ENCODE results near the gene LIG1. TPM values are rescaled to one million over a fixed set of nuclear protein-coding genes. Genes with fewer than 3 reads are reported as not detected.
"Not testable (repeated sequence)": the region's sequence is repeated elsewhere in the genome, so short reads cannot be mapped to it uniquely, and the experiment has no call there.

LIG1 gene
- total RNA-seq, 4 donors from 2014 or later: 3.7 to 9.2 (median 7.1) TPM

GRCh38 chr19:48102870-48103751 is 67.0 kb downstream of the LIG1 start:
- Histone ChIP-seq H3K4me1 (peaks cover 7 to 15% of the 10 kb centered on the region in 2 donors), H3K36me3 (peaks cover 0 to 48% of the 10 kb centered on the region in 2 donors), H3K4me3 (no peak overlapping the region), H3K9me3 (no peaks in the 10 kb centered on the region), H3K27ac (no peak overlapping the region), H3K27me3 (no peaks in the 10 kb centered on the region)
- TF ChIP-seq POLR2A (IDR thresholded peaks at IDR 0.05) (no peak), CTCF (IDR thresholded peaks at IDR 0.05 in 4 of 5, conservative IDR thresholded peaks at IDR 0.05 in 1 of 5) (peak; percentile 25 to 60 (median 35))
- in situ Hi-C loops (cut with MboI; ENCODE audit: low sequenced_read_pairs in 4 of 4): loop anchor here in 1 of 4 donors (10.0 to 25.0 kb wide), 2 partner anchors 52 to 141 kb away; no protein-coding TSS in a partner anchor
- intact Hi-C loops (cut with DNase I; ENCODE audit: low total_unique reads): no loop called here
- ATAC-seq (no peak), DNase-seq (peak in 1 of 2 donors; percentile 27)

GRCh38 chr19:48095612-48096175 is 74.5 kb downstream of the LIG1 start:
- H3K9me3 ChIP-seq: no peaks in the 10 kb centered on the region
- H3K27ac ChIP-seq: no peak overlapping the region
- H3K27me3 ChIP-seq: no peaks in the 10 kb centered on the region
- in situ Hi-C loops (cut with MboI; ENCODE audit: low sequenced_read_pairs in 4 of 4): no loop called here
- intact Hi-C loops (cut with DNase I; ENCODE audit: low total_unique reads): no loop called here
- H3K36me3 ChIP-seq: peaks cover 3 to 78% of the 10 kb centered on the region in 2 donors
- H3K4me1 ChIP-seq: no peaks in the 10 kb centered on the region
- ATAC-seq (no peak), DNase-seq (no peak)
- no peak for TF ChIP-seq POLR2A (IDR thresholded peaks at IDR 0.05)
- TF ChIP-seq CTCF (IDR thresholded peaks at IDR 0.05 in 4 of 5, conservative IDR thresholded peaks at IDR 0.05 in 1 of 5): no peak
- H3K4me3 ChIP-seq: no peak overlapping the region

- Histone ChIP-seq H3K9me3 (no peaks in the 10 kb centered on the region), H3K27ac (no peak overlapping the region), H3K4me1 (no peaks in the 10 kb centered on the region), H3K4me3 (no peak overlapping the region), H3K27me3 (no peaks in the 10 kb centered on the region), H3K36me3 (peaks cover 3 to 76% of the 10 kb centered on the region in 2 donors)
- in situ Hi-C loops (cut with MboI; ENCODE audit: low sequenced_read_pairs in 4 of 4): no loop called here
- intact Hi-C loops (cut with DNase I; ENCODE audit: low total_unique reads): no loop called here
- ATAC-seq: no peak
- no peak for DNase-seq
- no peak for TF ChIP-seq CTCF (IDR thresholded peaks at IDR 0.05 in 4 of 5, conservative IDR thresholded peaks at IDR 0.05 in 1 of 5)
- no peak for TF ChIP-seq POLR2A (IDR thresholded peaks at IDR 0.05)
Measured at GRCh38 chr19:48094855-48095203, 75.3 kb downstream of the LIG1 start.

GRCh38 chr19:48094129-48094854 is 75.9 kb downstream of the LIG1 start:
- no peak for ATAC-seq
- no peak for DNase-seq
- Histone ChIP-seq H3K36me3 (peaks cover 3 to 76% of the 10 kb centered on the region in 2 donors), H3K27ac (no peak overlapping the region), H3K9me3 (no peaks in the 10 kb centered on the region), H3K4me1 (no peaks in the 10 kb centered on the region), H3K27me3 (no peaks in the 10 kb centered on the region), H3K4me3 (no peak overlapping the region)
- intact Hi-C loops (cut with DNase I; ENCODE audit: low total_unique reads) (no loop called here), in situ Hi-C loops (cut with MboI; ENCODE audit: low sequenced_read_pairs in 4 of 4) (no loop called here)
- TF ChIP-seq CTCF (IDR thresholded peaks at IDR 0.05 in 4 of 5, conservative IDR thresholded peaks at IDR 0.05 in 1 of 5) (no peak), POLR2A (IDR thresholded peaks at IDR 0.05) (no peak)

- H3K27ac ChIP-seq; H3K9me3 ChIP-seq; ATAC-seq; DNase-seq; H3K4me3 ChIP-seq; in situ Hi-C loops (cut with MboI; ENCODE audit: low sequenced_read_pairs in 4 of 4); intact Hi-C loops (cut with DNase I; ENCODE audit: low total_unique reads); H3K27me3 ChIP-seq; H3K4me1 ChIP-seq: not testable (repeated sequence)
- peaks cover 3 to 70% of the 10 kb centered on the region in 2 donors for H3K36me3 ChIP-seq
Measured at GRCh38 chr19:48091111-48091718, 78.9 kb downstream of the LIG1 start.
